Measurements from ENCODE around the gene USH1C.

USH1C gene

DNA sequence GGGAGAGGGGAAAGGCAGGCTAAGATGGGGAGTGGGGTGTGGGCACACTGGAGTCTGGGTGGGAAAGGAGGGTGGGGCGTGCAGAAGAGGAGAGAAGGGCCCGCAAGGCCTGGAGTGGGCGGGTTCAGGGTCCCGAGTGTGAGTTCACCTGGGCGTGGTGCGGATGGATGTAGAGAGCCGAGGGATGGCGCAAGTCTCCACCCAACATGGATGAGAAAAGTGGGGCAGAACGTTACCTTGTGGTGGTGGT, 67.2 kb downstream of the USH1C start:
- DNase-seq (ENCODE audit: low read depth in 2 of 3, low spot score in 1 of 3), result no peak

DNA sequence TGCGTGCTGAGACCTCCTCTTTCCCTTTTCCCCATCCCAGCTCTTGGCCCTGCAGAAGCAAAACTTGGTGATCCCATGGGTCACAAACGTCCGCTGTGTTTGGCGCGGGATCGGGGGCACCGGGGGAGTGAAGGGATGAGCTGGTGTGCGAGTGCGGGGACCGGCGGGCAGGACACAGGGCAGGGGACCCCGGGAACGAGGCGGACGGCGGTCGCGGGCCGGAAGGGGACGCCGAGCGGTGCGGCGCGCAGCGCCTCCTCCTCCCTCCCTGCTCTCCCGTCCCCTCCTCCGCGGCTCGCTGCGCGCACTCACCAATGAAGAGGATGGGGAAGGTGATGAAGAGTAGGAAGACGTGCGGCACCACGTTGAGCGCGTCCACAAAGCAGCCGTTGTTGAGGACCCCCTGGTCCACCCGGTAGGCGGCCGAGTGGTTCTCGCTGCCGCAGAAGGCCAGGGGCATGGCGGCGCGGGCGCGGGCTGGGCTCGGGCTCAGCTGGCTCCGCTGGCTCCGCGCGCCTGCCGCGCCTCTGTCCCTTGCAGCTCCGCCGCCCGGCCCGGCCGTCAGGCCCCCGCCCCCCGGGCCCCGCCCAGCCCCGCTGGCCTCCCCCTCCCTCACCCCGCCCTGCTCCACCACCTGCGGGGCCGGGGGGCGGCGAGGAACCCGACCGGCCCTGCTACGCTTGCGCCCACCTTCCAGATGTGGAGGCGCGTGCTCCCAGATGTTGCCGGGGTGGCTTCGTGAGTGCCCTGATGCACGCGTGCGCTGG, 67.7 kb downstream of the USH1C start, which contains the start of gene ABCC8:
Gene ABCC8, minus strand, starts transcription at position 529 of the 767 bp plus-strand sequence. Its CDS starts 69 bp downstream, at position 460.
- DNase-seq (ENCODE audit: low read depth in 2 of 3, low spot score in 1 of 3), result no peak

DNA sequence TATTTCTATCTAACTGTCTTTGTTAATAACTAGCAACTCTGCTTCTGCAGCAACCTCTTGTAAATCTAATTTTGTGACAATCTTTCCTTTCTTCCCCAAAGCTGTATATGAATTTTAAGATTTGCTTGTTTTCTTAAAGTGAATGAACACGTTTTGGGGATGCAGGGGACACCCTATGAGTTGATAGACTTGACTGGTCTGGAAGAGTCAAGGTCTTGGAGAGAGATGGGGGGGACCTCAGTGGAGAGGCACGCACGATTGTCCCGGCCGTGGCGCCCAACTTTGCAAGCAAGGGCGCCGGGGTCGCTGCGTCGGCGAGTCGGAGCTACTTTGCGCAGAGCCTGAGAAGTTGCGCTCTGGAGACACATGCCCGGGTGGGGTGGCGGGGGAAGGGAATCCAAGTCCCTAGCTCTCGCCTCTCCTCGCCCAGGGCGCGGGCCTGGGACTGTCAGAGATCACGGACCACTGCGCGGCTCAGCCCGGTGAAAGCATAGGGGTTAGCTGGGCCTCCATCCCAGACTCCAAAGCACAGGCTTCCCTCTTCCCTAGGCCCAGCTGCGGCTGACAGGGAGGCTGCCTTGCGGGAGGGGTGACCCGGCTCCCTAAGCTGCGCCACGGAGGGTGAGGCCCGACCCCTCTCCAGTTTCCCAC, 68.4 kb downstream of the USH1C start:
- DNase-seq (ENCODE audit: low read depth in 2 of 3, low spot score in 1 of 3), result no peak

DNA sequence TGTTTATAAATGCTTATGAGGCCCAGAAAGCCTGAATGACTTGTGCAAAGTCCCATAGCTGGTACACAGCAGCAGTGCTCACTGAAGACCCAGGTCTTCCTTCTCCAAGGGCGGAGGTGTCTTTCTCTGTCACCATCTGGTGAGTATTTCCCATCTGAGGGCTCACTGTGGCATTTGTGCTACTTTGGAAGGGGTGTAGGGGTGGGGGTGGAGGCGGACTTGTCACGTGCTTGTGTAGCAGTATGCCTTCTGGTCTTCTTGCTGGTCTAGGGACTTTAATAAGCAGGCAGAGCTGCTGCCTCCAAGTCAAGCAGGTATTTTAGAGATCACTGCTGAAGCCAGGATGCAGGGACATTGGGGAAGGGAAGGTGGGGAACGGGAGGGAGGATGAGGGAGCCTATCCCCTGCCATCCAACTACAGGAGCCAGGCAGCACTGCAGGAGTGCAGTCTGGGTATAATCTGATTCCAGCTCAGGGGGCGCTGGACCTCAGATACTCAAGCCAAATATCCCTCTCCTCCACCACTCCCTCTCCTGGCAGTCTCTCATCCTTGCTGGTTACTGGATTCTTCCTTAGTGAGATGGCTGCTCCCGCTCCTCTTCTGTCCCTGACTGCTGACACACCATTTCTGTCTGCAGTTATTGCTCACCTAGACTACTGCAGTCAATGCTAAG, 71.0 kb downstream of the USH1C start:
- no peak for DNase-seq (ENCODE audit: low read depth in 2 of 3, low spot score in 1 of 3)

DNA sequence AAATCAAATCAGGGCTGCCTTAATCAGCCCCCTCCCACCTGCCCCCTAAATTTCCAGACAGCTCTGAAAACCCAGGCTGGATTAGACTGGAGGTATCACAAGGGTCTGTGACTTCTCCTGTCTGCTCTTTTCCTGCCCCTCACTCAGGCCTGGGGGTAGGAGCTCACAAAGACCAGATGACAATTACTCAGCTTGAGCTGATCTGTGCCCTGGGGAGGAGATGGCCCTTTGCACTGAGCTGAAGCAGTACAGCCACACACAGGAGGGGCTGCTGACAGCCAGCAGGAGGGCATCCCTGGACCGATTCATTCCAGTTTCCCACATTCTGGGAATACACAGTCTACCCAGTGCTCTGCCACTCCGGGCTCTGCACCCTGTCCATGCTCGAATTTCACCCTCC, 71.7 kb downstream of the USH1C start:
- DNase-seq (ENCODE audit: low read depth in 2 of 3, low spot score in 1 of 3), result no peak

DNA sequence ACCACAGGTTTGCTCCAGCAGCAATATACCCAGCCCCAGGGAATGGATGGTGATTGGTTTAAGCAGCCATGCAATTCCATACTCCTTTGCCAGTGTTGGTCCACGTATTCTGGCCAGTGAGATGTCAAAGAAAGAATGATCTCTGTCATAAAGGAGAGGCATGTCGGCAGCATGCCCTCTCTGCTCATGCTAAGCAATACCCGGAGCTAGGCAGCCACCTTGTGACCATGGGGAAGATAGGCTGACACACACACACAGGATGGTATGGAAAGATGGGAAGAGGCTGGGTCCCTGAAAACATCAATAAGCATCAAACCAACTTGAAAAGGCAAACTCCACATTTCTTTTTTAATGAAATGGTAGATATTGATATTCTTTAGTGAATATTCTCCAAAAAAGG, 72.7 kb downstream of the USH1C start:
- DNase-seq (ENCODE audit: low read depth in 2 of 3, low spot score in 1 of 3), result no peak

DNA sequence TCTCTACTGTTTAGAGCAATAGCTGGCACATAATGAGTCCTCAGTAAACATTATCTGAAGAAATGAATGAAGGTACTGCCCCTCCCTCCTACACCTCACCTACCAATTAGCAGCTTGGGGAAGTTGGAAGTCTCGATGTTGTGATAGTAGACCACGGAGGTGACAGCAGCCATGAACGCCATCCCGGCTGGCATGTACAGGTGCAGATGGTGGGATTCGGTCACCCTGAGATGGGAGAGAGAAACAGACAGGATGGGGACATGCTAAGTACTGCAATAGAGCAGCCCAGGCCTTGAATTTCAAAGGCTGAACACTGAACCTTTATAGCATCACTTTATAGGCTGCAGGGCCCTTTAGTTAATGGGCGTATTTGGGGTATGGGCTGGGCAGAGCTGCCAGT, 74.2 kb downstream of the USH1C start:
- no peak for DNase-seq (ENCODE audit: low read depth in 2 of 3, low spot score in 1 of 3)

DNA sequence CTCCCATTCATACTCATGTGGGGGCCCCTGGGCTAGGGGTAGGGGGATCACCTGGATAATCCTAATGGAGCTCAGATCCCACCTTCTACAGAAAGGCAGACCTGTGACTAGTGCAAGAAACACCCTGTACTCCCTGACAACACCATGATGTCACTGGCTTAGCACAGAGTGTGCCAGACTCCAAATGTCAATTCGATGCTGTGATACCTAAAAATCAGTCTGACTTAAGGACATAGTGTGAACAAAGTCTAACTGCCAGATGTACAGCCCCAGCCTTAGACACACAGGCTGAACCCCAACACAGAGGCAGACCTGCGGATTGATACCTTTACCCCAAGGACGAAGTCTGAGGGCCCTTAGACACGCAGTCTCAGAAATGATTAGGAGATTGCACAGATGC, 76.1 kb downstream of the USH1C start:
- no peak for DNase-seq (ENCODE audit: low read depth in 2 of 3, low spot score in 1 of 3)

DNA sequence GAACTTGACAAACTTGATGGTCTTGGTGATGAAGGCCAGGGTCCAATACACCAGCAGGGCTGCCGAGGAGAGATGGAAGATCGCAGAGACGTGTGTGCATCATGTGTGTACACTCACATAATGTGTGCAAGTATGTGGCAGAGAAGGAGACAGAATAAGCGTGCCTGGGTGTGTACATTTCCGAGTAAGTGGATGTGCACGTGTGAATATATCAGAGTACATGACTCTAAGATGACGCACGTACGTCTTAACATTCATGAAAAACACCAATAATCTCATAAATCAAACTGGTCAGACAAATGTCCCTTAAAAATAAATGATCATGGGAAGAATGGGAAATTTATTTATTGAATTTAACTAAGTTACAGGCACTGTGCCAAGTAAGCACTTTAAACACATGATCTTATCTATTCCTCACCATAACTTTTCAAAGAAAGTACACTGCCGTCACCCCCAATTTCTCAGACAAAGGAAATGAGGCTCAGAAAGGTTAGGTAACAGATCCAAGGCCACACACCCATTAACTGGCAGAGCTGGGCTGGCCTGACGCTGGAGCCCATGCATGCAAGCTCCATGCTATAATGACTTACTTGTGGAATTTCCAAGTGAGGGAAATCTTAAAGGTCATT, 80.6 kb downstream of the USH1C start:
- no peak for DNase-seq (ENCODE audit: low read depth in 2 of 3, low spot score in 1 of 3)

DNA sequence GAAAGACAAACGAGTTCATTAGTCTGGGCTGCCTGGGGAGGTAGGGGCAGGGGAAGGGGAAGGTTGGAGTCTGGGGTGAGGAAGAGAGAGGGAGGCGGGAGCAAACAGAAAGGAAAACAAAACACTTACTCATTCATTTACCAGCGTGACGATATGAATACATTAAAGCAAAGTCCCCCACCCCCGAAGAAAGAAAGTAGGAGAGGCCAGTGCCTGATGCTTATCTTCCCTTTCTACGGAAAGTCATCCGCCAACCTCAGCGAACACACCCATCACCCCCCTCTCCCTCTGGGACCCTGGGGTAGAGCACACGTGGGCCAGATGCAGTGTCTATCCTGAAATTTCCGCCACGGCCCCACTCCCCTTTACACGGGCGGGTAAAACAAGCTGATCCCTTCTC, 81.3 kb downstream of the USH1C start:
- no peak for DNase-seq (ENCODE audit: low read depth in 2 of 3, low spot score in 1 of 3)

DNA sequence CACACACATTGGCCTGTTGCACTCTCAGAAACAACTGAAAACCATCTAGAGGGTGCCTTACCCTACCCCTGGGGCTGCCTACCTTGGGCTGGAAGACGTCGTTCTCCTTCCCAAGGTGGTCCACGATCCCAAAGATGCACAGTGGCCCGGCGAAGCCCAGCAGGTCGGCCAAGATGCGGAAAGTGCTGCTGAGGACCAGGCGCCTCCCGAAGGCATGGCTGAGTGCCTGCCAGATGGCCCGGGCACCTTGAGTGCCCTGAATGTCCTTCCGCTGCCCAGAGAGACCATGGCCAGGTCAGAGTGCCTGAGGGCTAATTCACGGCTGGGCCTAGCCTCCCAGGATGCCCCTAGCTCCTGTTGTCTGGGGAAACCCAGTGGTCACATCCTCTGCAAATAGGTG, 83.8 kb downstream of the USH1C start:
- no peak for DNase-seq (ENCODE audit: low read depth in 2 of 3, low spot score in 1 of 3)

DNA sequence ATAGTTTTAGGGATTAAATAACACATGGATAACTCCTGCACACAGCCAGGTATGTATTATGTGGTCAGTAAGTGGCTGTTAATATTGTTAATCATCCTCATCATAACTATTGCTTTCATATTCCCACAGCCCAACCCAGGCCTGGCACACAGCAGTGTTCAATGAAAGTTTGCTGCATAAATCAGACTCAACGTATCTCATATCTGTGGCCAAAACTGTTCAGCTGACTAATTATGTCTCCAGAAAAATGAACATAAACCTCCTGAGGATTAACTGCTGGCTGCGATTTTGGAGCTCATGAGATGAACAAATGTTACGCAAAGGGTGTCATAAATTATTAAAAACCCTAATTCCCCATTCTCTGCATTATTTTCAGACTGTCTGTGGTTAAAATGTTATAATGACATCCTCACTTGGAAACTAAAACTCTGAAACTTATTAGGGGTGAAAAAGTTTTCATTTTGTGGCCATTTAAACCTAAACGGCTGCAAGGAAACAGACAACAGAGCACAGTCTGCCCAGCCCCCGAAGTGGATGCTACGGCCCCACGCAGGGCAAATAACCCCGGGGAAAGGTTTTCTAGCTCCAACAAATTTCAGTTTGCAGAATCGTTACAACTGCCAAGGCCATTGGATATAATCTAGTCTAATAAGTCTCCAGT, 84.8 kb downstream of the USH1C start:
- no peak for DNase-seq (ENCODE audit: low read depth in 2 of 3, low spot score in 1 of 3)

DNA sequence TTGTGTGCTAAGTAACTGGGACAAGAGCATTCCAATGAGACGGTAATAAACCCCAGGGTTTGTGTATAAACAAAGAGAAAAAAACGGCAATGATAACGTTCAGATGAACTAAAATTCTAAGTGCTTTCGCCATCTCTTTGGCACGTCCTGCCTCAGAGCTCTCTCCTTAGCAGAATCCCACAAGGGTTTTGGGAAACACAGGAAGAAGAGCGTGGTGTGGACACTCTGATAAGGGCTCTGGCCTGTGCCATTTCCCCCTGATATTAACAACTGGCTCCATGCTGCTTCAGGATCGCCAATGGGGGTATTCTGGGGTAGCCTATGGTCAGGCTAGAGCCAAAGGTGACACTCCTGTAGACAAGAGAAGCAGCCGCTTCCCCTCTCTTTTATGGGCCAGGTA, 85.9 kb downstream of the USH1C start:
- no peak for DNase-seq (ENCODE audit: low read depth in 2 of 3, low spot score in 1 of 3)

DNA sequence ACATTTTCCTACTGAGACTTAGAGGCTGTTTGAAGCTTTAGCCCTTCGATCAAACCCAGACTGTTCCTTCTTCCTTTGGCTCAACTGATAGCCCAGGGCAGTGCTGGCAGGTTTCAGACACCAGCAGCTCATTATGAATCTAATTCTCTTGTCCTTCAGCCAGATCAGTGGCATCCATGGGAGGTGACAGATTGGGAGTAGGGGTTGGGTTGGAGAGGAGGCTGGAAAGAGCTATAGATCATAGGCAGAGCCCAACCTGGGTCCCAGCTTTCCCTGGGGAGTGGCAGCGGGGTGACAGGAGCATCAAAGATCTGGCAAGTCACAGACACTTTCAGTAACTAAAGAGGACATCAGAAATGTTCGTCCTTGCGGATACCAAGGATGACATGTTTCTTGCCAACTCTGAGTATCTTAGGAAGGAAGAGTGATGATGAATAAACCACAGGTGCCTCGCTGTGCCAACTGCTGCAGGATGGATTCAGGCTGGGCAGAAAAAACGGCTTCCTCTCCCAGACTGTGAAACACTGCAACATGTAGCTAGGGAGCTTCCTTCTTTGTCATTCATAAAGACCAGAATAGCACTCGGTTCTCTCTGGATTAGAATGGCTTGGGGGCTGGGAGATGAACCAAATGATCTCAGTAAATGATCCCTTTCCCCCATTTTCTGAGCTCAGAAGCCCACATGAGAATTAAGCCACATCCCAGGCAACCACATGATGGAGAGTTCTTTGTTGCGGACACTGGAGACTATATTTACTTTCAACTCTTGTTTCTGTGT, 86.6 kb downstream of the USH1C start:
- DNase-seq (ENCODE audit: low read depth in 2 of 3, low spot score in 1 of 3), result no peak

DNA sequence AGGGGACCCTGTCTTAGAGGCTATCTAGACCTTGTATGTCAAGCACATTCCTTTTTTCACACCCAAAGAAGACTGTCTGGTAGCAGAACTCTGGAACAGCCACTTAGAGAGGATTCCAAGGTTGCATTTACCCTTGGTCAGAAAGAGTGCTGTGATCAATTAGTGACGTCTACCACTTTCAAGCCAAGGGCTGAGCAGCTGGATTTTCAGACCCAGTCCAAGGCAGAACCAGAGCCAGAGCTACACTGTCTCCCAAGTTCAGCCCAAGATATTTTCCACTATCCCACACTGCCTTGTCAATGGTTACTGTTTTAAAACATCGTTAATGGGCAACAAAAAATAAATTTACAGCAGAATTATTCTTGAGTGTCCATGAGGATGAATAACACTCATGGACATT, 91.5 kb downstream of the USH1C start:
- no peak for DNase-seq (ENCODE audit: low read depth in 2 of 3, low spot score in 1 of 3)

DNA sequence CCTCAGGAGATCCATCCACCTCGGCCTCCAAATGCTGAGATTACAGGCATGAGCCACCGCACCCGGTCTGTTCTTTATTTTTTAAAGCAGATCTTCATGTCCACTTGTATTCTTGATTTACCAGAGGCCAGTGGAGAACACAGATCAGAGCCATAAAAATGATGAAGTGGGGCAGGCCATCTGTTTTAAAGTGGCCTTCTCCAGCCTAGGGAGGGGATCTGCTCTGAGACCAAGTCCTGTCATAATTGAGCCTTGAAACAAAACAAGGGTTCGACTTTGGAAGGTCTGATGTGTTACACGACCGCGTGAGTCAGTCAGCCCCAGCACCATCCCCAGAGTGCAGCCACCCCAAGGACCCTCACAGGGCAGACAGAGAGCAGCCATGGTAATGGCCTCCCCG, 95.1 kb downstream of the USH1C start:
- no peak for DNase-seq (ENCODE audit: low read depth in 2 of 3, low spot score in 1 of 3)

DNA sequence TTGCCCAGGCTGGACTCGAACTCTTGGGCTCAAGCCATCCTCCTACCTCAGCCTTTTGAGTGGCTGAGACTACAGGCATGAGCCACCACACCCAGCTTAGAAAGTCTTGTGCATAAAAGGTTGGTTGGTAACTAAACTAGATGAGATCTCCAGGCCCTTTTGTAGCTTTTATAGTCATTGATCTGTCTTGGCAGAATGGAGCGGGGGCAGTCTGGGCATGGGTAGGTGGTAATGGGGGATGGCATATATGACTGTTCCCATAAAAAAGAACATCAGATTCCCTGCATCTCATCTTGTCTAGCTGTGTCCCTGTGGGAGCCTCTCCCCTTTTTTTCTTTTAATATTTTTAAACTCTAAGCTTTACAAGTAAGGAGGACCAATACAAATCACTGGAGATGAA, 97.7 kb downstream of the USH1C start:
- no peak for DNase-seq (ENCODE audit: low read depth in 2 of 3, low spot score in 1 of 3)

DNA sequence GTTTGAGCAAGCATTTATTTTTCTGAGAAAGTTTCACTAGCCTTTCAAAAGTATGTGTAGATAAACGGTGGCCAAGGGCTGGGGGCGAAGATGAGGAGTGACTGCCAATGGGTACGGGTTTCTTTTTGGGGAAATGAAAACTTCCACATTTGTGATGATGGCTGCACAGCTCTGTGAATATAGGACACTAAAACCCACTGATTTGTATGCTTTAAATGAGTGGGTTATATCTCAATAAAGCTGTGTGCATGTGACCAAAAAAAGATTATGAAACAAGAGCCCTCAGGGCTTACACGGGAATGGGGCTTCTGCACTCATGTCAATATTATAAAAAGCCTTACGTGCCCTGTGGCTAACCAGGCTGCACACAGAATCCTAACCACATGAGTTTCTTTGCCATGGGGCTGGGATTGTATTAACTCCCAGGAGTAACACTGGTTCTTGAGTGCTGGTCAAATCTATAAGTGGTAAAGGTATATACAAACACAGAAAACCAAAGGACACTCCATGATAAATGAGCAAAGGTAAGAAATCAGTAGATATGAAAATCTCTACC, 98.9 kb downstream of the USH1C start:
- DNase-seq (ENCODE audit: low read depth in 2 of 3, low spot score in 1 of 3), result no peak

DNA sequence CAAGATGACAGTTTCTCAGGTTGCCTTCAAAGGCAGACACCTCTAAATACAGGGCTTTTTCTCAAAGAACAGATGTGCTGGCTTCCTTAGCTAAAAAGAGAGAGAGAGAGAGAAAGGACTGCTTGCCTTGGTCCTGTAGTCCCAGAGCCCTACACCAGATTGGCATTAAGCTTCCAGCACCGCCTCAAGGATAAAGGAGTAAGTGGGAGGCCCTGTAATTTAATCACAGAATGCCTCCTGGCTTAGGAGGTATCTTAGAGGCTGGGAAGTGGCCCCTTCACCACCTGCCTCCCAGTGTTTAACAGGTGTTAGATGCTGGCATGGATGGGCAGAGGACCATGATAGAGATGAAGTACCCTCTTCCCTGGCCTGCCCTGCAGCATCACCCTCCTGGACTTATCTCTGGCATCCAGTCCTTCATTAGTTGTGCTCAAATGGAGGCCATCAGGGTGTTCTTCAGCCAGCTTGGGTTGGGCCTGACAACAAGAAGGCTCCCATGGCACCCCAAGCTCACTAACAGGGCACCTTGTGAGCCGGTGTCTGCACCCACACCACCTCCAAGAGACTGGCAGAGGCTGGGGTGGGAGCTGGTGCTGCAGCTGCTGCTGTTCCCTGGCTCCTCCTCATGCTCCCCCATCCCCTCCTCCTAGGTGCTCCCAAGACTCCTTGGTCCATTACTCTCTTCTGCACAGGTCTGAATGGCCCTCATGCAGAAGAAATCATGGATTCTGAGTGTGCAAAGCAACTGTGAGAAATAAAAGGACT, 100.1 kb downstream of the USH1C start:
- DNase-seq (ENCODE audit: low read depth in 2 of 3, low spot score in 1 of 3), result no peak

Data from stimulated activated CD4-positive, alpha-beta T cell treated with anti-CD3 and anti-CD28 coated beads, Interleukin-12 subunit alpha, Interleukin-12 subunit beta, amount 100 ng/mL, for 48 hours (primary cell).